GM19452 (cell line): Measurements from ENCODE around the gene ARHGAP24.
A peak's percentile ranks its signal among the peaks of the same experiment; 100 is the strongest.
"Not testable (repeated sequence)": the region's sequence is repeated elsewhere in the genome, so short reads cannot be mapped to it uniquely, and the experiment has no call there.

Experiments used
- ATAC-seq: cut with Tn5 transposase; IDR thresholded peaks from one replicate; pipeline ENCODE4 v1.9.1; 2021; ENCODE audit not compliant: unreplicated experiment

The ARHGAP24 gene

DNA sequence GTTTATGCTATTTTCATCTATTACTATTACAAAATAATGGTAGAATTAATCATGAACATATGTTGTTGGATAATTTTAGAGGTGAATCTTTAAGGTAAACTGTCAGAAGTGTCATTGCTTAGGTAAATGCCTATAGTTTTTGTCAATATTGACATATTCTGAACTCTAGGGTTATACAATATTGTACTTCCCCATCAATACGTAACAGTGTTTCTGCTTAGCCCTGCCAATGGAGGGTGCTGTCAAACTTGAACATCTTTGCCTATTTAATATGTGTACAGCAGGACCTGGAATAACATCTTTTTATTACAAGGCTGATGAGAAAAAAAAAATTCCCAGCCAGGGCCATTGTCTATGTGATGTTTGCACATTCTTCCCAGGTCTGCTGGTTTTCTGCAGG lies 40.8 kb downstream of the ARHGAP24 start:
- no peak for ATAC-seq

DNA sequence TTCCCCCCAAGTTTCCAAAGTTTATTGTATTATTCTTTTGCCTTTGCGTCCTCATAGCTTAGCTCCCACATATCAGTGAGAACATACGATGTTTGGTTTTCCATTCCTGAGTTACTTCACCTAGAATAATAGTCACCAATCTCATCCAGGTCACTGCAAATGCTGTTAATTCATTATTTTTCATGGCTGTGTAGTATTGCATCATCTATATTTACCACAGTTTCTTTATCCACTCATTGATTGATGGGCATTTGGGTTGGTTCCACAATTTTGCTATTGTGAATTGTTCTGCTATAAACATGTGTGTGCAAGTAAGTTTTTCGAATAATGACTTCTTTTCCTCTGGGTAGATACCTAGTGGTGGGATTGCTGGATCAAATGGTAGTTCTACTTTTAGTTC lies 43.6 kb downstream of the ARHGAP24 start:
- ATAC-seq: not testable (repeated sequence)

DNA sequence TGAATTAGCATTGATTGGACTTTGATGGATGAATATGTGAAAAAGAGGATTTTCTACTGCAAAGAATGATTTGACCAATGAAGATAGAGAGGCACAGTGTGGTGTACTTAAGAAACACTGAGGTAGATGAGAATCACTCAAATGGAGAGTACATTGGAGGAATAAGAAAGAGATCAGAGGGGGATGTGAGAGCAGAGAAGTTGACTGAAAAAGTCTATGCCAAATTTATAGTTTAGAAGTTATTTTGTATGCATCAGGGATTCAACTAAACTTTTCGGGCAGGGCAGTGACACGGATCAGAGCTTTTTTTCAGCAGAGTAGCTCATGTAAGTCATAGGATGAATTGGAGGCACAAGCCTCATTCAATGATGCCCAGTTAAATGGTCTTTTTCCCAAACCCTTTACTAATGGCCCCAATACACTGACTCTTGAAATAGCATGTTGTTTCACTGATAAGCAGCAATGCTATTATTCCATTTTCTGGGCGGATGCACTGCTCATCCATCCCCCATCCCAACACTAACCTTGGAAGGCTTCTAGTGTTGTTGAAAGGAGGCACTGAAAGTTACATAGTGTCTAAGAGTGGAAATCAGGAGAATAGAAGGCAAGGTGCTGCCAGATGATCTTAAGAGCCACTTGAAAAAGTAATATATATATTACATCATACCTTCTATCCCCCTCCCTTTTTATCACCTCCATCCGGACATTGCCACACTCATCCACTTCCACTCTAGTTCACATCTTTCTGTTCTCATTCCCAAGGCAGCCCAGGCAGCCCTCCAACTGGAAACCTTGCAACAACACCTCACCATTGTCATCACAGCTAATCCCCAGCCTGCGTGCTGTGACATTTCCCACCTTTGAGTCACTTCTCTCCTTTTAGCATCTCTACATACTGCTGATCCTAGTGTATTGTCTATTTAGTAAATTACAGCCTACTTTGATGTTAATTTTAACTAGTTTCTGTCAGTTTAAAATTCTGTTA lies 46.1 kb downstream of the ARHGAP24 start:
- no peak for ATAC-seq

DNA sequence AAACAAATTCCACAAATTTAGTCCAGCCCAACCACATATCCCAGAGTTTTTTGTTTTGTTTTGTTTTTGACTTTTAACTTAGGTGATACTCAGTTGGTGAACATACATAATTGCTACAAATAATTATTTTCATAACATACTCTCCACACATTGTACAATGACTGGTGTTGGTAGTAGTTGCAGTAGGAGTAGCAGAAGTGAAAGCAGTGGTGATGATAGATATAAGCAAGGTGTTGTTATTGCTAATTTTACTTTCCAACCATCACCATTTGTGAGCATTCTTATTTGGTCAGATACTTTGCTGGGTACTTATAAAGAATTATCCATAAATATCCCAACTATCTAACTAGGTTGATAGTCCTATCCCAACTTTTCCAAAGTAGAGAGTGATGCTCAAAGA lies 47.3 kb downstream of the ARHGAP24 start:
- no peak for ATAC-seq

DNA sequence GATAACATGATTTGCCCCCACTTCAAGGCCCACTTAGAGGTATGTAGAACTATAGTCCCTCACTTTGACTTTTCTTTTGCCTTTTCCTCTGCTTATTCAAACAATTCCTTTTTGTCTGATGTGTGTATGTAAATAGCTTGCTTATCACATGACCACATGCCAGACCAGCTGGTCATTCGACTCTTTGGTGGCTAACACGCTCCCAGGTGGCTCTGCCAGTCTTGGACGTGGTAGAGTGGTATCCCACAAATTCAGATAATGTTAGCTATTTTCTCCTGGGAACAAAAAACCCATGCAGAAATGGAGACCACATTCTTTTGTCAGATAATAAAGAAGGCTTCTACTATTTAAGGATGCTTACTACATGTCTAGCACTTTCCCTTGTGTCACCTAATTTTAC lies 47.9 kb downstream of the ARHGAP24 start:
- no peak for ATAC-seq

DNA sequence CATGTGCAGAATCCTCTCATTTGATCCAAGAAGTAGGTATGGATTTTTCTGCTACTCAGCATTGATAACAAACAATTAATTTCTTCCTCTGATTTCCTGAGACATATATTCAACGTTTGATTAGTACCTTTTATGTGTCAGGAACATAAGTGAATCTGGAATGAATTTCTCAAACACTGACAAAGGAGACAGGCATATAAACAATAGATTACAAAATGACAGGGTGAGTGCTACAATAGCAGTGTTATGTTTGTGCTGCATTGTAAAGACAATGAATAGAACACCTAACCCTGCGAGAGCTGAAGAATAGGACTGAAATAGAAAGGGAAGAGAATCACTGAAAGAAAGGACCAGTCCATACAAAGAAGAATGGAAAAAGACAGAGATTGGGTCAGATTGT lies 52.9 kb downstream of the ARHGAP24 start:
- ATAC-seq: no peak

DNA sequence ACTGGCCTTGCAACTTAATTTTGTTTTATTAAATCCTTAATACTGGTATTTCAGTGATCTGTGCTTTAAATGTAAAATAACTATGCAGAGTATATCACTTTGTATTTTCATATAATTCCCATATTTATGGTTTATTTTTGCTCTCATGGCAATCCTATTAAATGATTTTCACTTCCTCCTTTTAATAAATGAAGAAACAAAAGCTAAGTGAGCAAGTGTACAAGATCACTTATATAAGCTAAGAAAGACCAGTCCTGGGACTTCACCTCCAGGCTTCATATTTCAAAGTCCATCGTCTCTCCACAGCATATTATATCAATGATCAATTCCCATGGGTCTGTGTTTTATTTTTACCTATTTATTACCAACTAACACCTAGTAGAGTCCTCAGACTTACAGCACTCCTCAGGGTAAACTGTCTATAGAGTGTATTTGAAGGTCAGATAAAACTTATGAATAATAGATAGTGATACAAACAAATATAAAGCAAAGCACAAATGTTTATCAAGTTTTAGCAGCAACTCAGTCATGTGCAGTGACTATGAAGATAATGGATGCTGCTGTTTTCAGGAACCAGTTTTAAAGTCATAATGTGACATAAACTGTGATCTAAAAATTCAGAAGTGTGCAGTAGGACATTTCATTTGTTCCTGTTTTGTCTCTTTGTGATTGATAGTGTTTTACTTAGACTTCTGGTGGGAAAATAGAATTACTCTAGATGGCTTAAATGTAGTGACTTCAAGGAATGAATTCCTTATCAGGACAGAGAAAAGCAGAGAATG lies 56.8 kb downstream of the ARHGAP24 start:
- no peak for ATAC-seq

DNA sequence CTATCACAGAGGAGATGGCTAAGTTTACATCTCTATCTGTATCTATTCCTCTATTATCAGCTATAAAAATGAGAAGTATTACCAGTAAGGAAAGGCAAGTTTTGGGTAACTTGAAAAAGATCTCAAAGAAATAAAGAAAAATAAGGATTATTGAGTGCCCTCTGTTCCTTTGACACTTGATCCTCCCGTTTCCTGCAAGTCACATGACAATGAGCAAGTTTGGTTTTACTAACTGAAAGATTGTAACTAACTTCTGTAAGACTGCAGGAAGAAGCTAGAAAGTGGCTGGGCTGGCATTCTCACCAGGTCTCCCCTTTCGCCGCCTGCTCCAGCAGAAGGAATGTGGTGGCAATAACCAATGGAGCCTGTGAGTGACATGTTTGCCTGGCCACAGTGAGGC lies 59.2 kb downstream of the ARHGAP24 start:
- ATAC-seq: no peak

DNA sequence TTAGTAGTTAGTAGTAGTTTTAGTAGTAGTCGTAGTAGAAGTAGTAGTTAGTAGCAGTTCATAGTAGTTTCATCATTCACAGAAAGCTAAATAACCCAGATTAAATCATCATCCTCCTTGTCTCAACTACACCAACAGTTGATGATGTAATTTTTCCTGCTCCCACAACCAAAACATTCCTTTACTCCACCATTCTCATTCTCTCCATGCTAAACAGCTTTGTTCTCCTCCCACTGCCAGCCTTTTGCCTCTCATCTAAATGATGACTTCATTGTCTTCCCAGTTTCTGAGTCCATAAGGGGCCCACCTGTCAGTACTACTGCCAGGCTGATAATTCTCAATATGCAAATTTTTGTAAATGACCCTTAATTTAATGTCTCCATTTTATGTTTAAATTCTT lies 68.9 kb downstream of the ARHGAP24 start:
- ATAC-seq: no peak

DNA sequence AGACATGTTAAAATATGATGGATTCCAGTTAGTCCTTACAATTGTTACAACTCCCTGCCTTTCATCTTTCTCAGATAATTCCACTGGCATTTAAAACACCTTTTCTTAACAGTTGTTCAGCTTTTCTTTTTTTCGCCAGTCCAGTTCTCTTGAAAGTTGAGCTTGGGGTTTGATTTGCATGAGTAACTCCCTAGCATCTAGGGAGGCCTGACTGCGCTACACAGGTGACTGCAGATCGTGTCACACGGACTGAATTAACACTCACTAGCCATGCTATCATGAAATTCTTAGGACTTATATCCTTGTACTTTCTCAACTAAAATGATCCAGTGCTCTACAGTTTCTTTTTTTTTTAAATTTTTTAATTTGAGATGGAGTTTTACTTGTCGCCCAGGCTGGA lies 69.8 kb downstream of the ARHGAP24 start:
- ATAC-seq: no peak

DNA sequence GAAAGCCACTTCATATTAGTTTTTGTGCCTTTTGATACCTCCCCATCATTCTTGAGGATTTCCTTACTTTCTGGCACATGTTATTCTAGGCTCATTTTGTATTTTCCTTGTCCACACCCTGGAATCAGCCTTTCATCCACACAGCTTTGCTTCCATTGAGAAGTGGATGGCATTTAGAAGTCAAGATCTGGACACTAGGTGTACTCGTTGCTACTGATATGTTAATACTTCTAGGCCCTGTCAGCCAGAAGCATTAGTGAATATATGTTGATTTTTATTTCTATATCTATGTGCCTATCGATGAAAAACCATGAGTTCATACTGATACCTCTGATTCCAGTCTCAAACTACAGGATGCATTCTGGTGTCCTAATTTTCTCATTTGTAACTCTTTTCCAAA lies 73.2 kb downstream of the ARHGAP24 start:
- no peak for ATAC-seq

DNA sequence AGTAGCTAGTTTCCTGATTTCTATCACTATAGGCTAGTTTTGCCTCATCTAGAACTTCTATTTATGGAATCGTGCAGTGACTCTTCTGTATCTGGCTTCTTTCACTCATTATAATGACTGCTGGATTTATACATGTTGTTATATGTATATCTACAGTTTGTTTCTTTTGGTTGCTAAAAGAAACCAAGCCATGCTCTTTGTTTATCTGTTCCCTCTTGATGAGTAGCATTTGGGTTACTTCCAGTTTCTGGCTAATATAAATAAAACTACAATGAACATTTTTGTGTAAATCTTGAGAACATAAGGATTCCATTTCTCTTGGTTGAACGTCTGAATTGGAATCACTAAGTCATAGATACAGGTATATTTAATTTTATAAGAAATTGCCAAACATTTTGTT lies 73.9 kb downstream of the ARHGAP24 start:
- no peak for ATAC-seq

DNA sequence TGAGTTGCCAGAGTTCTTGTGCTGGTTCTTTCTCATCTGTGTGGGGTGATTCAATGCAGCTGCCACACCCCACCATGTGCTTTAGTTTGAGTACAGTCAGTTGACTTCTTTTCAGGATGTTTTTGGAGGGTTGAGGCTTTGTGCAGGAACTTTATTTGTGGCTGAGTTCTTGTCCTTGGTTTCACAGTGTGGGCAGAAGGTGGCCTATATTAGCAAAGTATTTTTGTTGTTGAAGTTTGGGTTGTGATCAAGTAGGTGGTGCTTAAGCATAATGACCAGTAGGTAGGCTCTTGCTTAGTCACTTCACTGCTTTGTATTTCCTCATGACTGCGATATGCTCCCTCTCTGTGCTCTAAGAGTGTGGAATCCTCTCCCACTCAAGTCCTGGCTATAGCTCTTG lies 80.3 kb downstream of the ARHGAP24 start:
- ATAC-seq: no peak

DNA sequence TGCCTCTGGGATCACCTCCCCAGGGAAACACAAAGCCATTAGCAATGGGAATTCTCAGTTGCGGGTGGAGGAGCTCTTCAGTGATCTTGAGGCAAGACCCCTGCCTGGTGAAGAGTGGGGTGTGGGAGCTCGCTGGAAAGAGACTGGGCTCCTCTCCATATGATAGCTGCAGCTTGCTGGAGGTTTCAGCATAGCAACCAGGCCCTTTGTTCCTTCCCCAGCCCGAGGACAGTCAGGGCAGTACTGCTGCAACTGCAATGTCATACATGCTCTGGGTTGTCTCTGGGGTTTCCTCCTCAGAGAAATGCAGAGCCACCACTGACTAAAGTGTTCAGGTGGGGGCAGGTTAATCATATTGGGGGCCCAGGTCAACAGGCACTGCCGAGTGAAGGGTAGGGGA lies 81.3 kb downstream of the ARHGAP24 start:
- no peak for ATAC-seq

DNA sequence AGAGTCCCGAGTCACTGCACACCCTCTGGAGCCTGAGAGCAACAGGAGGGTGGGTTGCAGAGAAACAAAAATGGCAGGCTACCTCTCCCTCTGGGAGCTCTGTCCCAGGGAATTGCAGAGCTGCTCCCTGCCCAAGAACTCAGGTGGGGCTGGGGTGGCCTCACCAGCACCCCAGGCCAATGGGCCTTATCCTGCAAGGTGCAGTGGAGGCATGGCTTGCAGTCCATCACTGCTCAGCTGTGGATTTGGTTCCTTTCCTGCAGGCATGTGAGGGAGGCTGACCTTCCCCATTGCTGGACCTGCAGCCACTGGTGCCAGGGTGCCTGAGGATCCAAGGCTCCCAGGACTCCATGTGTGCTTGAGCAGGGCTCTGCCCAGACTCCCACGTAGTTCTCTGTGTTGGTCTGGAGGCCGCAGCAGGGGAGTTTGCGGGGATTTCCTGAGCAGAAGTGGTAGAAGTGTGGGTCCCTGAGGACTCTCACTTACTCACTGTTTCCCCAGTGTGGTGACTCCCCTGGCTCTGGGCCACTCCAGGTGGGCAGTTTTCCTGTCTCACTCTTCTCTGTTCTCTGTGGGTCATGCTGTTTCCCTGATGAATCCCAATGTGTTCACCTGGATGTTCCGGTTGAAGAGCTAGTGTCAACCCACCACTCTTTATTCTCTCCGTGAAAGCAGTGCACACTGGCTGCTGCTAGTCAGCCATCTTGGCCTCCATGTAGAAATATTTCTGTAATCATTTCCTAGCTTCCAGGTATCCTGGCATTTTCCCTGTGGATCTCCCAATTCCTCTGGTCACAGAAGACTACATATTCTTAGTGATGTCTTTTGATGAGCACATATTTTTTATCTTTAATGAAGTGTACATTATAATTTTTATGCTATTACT lies 82.3 kb downstream of the ARHGAP24 start:
- ATAC-seq: peak; percentile 91

DNA sequence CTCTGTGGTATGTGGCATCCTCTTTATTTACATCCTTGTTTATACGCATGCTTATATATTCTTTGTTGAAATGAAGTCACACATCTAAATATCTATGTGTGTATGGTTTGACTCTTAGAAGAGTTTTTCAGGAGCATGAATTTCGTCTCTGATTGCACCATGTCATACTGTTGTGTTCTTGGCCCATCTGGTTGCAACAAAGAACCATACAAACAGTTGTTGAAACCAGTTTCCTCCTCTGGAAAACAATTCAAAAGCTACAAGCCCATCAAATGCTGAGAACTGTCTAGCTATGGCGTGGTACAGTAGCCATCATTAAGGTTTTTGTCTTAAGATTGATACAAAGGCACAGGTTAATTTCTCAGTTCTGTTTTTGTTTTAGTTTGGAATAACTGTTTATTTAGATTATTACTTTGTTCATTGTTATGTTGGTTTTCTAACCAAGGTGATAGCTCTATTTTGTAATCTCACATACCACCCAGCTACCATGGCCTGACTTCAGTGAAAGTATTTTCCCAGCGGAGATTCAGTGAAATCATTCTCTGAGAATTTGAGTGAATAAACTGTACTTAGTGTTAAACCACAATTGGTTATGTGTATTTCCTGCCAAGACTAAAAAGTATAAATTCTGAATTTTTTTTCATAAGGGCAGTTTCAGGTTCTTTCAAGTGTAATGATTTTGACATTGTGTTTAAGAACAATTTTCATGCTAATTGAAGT lies 91.0 kb downstream of the ARHGAP24 start:
- no peak for ATAC-seq

DNA sequence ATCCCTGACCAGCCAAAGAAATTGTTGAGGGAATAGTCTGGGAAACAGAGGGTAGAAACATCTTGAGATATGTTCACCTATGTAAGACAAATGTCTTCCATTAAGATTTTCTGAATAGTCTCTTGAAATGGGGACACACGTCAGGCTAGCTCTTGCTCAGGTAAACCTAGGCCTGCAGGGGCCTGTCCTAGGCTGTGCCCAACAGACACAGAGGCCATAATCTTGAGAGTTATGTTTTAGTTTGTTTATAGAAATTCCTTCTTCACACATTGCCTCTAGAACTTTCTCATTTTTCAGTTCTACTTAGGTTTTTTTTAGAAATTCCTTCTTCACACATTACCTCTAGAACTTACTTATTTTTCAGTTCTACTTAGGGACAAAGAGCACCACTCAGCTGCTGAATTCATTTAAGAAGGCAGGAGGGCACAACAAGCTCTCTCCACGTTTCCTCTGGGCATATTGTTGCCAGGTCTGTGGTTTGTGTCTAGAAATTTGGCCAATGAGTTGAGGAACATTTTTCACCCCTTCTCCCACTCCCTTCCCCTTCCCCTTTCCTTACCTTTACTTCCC lies 94.9 kb downstream of the ARHGAP24 start:
- no peak for ATAC-seq

DNA sequence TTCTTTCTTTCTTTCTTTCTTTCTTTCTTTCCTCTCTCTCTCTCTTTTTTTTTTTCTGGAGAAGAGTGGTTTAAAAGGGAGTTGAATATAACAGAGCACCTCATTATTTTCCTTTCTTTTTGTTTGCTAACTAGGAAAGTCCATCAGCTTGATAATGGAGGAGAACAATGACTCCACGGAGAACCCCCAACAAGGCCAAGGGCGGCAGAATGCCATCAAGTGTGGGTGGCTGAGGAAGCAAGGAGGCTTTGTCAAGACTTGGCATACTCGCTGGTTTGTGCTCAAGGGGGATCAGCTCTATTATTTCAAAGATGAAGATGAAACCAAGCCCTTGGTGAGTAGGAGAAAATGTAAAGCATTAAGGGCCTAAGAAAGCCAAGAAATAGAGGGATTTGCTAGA lies 95.4 kb downstream of the ARHGAP24 start:
- ATAC-seq: no peak

DNA sequence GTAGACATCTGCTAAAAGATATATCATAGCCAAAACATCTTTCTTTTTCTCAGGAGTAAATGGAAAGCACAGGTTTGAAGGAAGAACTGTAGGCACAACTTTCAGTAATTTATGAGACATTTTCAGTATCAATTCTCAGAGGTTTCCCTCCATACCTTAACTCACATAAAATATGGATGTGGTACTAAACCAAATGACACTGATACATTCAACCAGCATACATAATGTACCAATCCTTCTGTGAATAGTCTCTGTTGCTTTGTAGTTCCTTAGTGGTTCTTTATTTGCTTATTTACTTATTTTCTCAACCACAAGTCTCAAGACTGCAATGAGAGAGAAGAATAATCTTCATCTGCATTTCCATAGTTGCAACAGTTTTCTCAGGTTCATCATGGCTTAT lies 96.1 kb downstream of the ARHGAP24 start:
- ATAC-seq: no peak

DNA sequence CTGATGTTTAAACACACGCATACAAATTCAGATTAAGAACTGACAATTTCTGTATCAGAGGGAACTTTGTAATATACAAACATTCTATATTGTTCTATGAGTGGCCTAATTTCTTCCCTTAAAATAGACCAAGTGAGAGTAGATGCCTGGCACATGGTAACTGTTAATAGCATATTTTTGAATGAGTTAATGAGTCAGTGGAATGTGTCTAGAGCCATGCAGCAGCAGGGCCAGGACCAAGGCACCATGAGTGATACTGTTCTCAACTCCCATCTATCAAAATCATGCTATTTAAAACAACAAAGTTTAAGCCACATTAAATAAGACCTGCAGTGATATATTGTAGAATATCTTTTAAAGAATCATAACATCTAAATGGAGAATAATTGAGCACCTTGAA lies 98.3 kb downstream of the ARHGAP24 start:
- no peak for ATAC-seq
